Renal cortical epithelial cell (primary cell): ENCODE data around the gene DNMBP. TPM values are rescaled to one million over a fixed set of nuclear protein-coding genes. Genes with fewer than 3 reads are reported as not detected.
A peak's percentile ranks its signal among the peaks of the same experiment; 100 is the strongest.

ENCODE experiments used
- DNase-seq: peaks from one replicate; pipeline ENCODE4 v3.0.0-alpha.2; 2011; ENCODE audit warnings: low read depth
- total RNA-seq: library from RNA; depleted of rRNA; stranded (reverse); fragments of >200 nt; gene quantifications from 2 replicates; pipeline ENCODE4 v1.2.3, GENCODE V29; 2014

Gene DNMBP
- total RNA-seq, 1 donor from 2014 or later, result 21.2 TPM

DNA sequence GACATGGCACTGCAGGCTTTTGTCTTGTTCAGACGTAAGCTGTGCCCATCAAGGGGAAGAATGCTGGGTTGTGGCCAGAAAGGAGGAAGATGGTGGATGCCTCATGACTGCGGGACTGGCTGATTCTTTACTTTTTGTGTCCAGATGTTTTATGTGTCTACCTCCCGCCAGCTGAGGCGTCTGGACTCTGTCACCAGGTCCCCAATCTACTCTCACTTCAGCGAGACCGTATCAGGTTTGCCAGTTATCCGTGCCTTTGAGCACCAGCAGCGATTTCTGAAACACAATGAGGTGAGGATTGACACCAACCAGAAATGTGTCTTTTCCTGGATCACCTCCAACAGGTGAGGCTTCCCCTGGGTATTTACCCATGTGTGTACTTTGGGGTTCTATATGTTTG is 173.8 kb downstream of the DNMBP start:
- no peak for DNase-seq

DNA sequence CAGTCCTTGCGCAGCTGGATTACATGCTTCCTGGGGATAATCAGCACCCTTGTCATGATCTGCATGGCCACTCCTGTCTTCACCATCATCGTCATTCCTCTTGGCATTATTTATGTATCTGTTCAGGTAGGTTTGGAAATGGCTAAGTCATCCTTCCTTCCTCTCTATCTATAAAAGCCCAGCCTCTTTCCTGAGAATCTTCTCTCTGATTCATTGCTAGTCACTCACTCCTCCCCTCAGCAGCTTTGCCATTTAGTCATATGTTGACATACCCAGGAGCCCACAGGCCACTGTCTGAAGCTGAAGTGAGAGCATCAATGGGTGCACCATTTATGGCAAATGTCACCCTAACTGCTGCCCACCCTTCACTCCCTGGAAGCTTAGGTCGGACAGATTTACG is 175.3 kb downstream of the DNMBP start:
- peak; percentile 62 for DNase-seq

DNA sequence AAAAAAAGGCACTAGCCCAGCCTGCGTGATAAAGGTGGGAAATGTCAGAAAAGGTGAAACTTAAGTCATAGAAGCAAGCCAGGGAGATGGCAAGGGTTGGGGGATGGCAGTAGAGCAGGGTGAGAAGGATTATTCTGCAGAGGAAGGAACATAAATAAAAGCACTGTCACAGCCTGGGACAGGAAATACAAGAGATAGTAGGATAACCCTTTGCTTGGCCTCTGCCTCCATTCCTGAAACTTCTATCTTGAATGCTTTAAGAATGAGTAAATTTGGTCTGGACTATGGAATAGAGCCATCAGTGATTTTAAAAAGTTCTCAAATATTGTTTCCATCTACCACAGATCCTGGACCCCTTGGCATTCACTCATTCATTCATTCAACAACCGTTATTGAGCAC is 177.3 kb downstream of the DNMBP start:
- no peak for DNase-seq

DNA sequence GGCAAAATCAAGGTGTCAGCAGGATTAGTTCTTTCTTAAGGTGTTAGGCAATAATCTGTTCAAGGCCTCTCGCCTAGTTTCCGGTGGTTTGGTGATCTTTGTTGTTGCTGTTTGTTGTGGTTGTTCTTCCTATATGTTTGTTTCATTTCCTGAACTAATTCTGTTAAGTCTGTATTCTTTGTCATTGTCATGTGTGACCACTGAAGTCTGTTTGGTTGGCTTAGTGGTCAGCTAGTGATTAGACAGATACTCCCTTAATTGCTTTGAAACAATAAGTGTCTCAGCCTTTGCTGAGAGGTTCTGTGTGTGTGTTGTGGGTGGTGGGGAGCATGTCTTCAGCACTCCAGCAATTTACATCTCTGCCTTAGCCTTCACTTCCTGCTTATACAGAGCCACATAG is 181.3 kb downstream of the DNMBP start:
- no peak for DNase-seq

DNA sequence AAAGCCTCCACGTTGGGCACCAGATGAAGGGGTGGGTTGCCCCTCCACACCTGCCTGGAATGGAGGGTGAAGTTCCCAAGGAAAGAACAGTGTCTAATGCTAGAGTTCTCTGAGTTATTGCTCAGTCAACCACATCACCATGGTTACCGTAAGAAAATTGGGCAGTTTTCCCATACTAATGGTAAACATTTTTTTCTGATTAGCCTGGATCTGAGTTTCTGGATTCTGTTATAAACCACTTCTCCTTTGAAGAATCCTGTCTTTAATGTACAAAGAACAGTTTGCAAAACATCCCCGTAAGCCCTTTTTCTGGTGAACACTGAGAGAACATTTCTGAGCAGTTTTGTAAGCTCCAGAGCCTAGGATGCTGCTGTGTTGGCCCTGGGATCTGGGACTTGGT is 181.8 kb downstream of the DNMBP start:
- DNase-seq, result no peak

Other genes with a start within 250 kb of the DNMBP start
- 0.17 and 0.65 TPM in 2 replicates for gene ABCC2, start 227.3 kb downstream of the DNMBP start, total RNA-seq
- gene CPN1, start 71.9 kb upstream of the DNMBP start, total RNA-seq, result not detected in 2 replicates
- 18.4 and 54.2 TPM in 2 replicates for gene ERLIN1, start 176.1 kb upstream of the DNMBP start, total RNA-seq
- 33.3 and 36.5 TPM in 2 replicates for gene CHUK, start 219.6 kb upstream of the DNMBP start, total RNA-seq